DND-41 (cell line): ENCODE data around the gene PTDSS2.
A peak's percentile ranks its signal among the peaks of the same experiment; 100 is the strongest.
"Not testable (repeated sequence)": the region's sequence is repeated elsewhere in the genome, so short reads cannot be mapped to it uniquely, and the experiment has no call there.

ENCODE experiments used
- ATAC-seq: fragments of 200-7000 bp; cut with Tn5 transposase; 3 replicates; pipeline ENCODE4 v1.9.1; 2021; ENCODE audit warnings: low read depth; ENCODE audit not compliant: insufficient read depth
- DNase-seq: peaks from one replicate; pipeline ENCODE4 v3.0.0-alpha.2; 2020
- H2AFZ ChIP-seq: 2 replicates; pipeline ENCODE4 v1.6.0; 2012; ENCODE audit warnings: low read depth, low read length
- H3K27ac ChIP-seq: 2 replicates; pipeline ENCODE4 v1.5.1; 2012; ENCODE audit warnings: low read length, inconsistent platforms
- H3K27me3 ChIP-seq: fragments of 200-600 bp; sonication (generic); 2 replicates; pipeline ENCODE4 v1.6.0; 2012; ENCODE audit warnings: low read length, mild to moderate bottlenecking, inconsistent platforms; ENCODE audit not compliant: insufficient read depth, poor library complexity
- H3K36me3 ChIP-seq: 2 replicates; pipeline ENCODE4 v1.5.1; 2012; ENCODE audit warnings: low read length, inconsistent platforms; ENCODE audit not compliant: insufficient read depth
- H3K4me1 ChIP-seq: 2 replicates; pipeline ENCODE4 v1.5.1; 2012; ENCODE audit warnings: mild to moderate bottlenecking, low read length; ENCODE audit not compliant: insufficient read depth
- H3K4me2 ChIP-seq: 2 replicates; pipeline ENCODE4 v1.6.0; 2012; ENCODE audit warnings: mild to moderate bottlenecking, moderate library complexity, low read length, inconsistent platforms; ENCODE audit not compliant: insufficient read depth
- H3K4me3 ChIP-seq, 2 experiments: fragments of 200-600 bp in 1 of 2; shearing (Covaris generic) in 1 of 2; 2 replicates each; pipeline ENCODE4 v1.5.1; 2012 to 2016; ENCODE audit warnings: inconsistent platforms in 2 of 2, low read length in 2 of 2, mild to moderate bottlenecking in 2 of 2, low read depth in 1 of 2, moderate library complexity in 1 of 2
- H3K79me2 ChIP-seq: 2 replicates; pipeline ENCODE4 v1.6.0; 2012; ENCODE audit warnings: low read length, inconsistent platforms; ENCODE audit not compliant: insufficient read depth
- H3K9ac ChIP-seq: 2 replicates; pipeline ENCODE4 v1.6.0; 2012; ENCODE audit warnings: low read depth, mild to moderate bottlenecking, inconsistent platforms, low read length, moderate library complexity
- H3K9me3 ChIP-seq: 2 replicates; pipeline ENCODE4 v1.5.1; 2012; ENCODE audit warnings: low read length, moderate library complexity, mild to moderate bottlenecking, inconsistent platforms; ENCODE audit not compliant: insufficient read depth, severe bottlenecking
- H4K20me1 ChIP-seq: 2 replicates; pipeline ENCODE4 v1.6.0; 2012; ENCODE audit warnings: low read length; ENCODE audit not compliant: insufficient read depth
- CTCF ChIP-seq: IDR thresholded peaks from 2 replicates; pipeline ENCODE4 v1.5.1; 2012; ENCODE audit warnings: borderline replicate concordance, low read length, moderate library complexity, mild to moderate bottlenecking; ENCODE audit not compliant: poor library complexity, severe bottlenecking; ENCODE audit errors: extremely low read depth
- EZH2 ChIP-seq: IDR thresholded peaks from 3 replicates; pipeline ENCODE4 v1.6.1; 2012; ENCODE audit warnings: borderline replicate concordance, low read depth, mild to moderate bottlenecking, moderate library complexity, low read length, inconsistent platforms; ENCODE audit not compliant: severe bottlenecking

The PTDSS2 gene

GRCh38 chr11:408154-409007 is 41.7 kb upstream of the PTDSS2 start:
- DNase-seq (no peak), ATAC-seq (no peak)
- no peaks in the 10 kb centered on the region for H3K9me3 ChIP-seq
- H2AFZ ChIP-seq: no peak overlapping the region
- H3K27me3 ChIP-seq: no peaks in the 10 kb centered on the region
- H3K4me2 ChIP-seq: peak overlapping the region; percentile 65
- TF ChIP-seq EZH2 (no peak), CTCF (no peak)
- peaks cover 7% of the 10 kb centered on the region for H3K79me2 ChIP-seq
- H3K36me3 ChIP-seq: no peaks in the 10 kb centered on the region; the same call in 1 of the 2 replicates
- peak overlapping the region in 1 of 2 experiments; percentile 50; a peak in 1 of 4 replicates for H3K4me3 ChIP-seq
- H3K27ac ChIP-seq: no peak overlapping the region; the same call in 1 of the 2 replicates
- peak overlapping the region; percentile 34; the same call in 1 of the 2 replicates for H3K9ac ChIP-seq
- peaks cover 42% of the 10 kb centered on the region for H3K4me1 ChIP-seq
- peaks cover 9% of the 10 kb centered on the region; the same call in 1 of the 2 replicates for H4K20me1 ChIP-seq

GRCh38 chr11:409008-409599 is 41.0 kb upstream of the PTDSS2 start:
- Histone ChIP-seq H3K4me2 (no peak overlapping the region), H3K9ac (no peak overlapping the region), H4K20me1 (peaks cover 9% of the 10 kb centered on the region; the same call in 1 of the 2 replicates), H3K9me3 (no peaks in the 10 kb centered on the region), H2AFZ (no peak overlapping the region), H3K79me2 (peaks cover 10% of the 10 kb centered on the region), H3K27me3 (no peaks in the 10 kb centered on the region), H3K27ac (no peak overlapping the region), H3K36me3 (no peaks in the 10 kb centered on the region; the same call in 1 of the 2 replicates), H3K4me3 (no peak overlapping the region), H3K4me1 (peaks cover 49% of the 10 kb centered on the region)
- TF ChIP-seq EZH2 (no peak), CTCF (no peak)
- ATAC-seq (no peak), DNase-seq (no peak)

- Histone ChIP-seq H3K36me3 (no peaks in the 10 kb centered on the region; the same call in 1 of the 2 replicates), H3K9ac (no peak overlapping the region), H3K27ac (no peak overlapping the region), H3K4me1 (peaks cover 56% of the 10 kb centered on the region), H3K4me2 (no peak overlapping the region), H3K9me3 (no peaks in the 10 kb centered on the region), H2AFZ (no peak overlapping the region), H3K79me2 (peaks cover 16% of the 10 kb centered on the region), H4K20me1 (peaks cover 9% of the 10 kb centered on the region; the same call in 1 of the 2 replicates), H3K4me3 (no peak overlapping the region), H3K27me3 (no peaks in the 10 kb centered on the region)
- no peak for ATAC-seq
- no peak for DNase-seq
- no peak for TF ChIP-seq CTCF
- TF ChIP-seq EZH2: no peak
Observed at GRCh38 chr11:409600-410483, 40.2 kb upstream of the PTDSS2 start.

GRCh38 chr11:410711-411110 is 39.4 kb upstream of the PTDSS2 start:
- DNase-seq, H3K4me2 ChIP-seq, H3K9me3 ChIP-seq, H2AFZ ChIP-seq, H3K4me3 ChIP-seq, H4K20me1 ChIP-seq, H3K27me3 ChIP-seq, H3K36me3 ChIP-seq, H3K9ac ChIP-seq, ATAC-seq, H3K27ac ChIP-seq: not testable (repeated sequence)
- Histone ChIP-seq H3K4me1 (peaks cover 63% of the 10 kb centered on the region), H3K79me2 (peaks cover 16% of the 10 kb centered on the region)

GRCh38 chr11:411520-411919 is 38.6 kb upstream of the PTDSS2 start:
- not testable (repeated sequence) for H3K27ac ChIP-seq, ATAC-seq, H4K20me1 ChIP-seq, H3K4me2 ChIP-seq, H3K36me3 ChIP-seq, DNase-seq, H3K9me3 ChIP-seq, H3K27me3 ChIP-seq, H3K9ac ChIP-seq, H3K4me3 ChIP-seq, H2AFZ ChIP-seq
- peaks cover 66% of the 10 kb centered on the region for H3K4me1 ChIP-seq
- H3K79me2 ChIP-seq: peaks cover 16% of the 10 kb centered on the region
